Erythroblast (primary cell): ENCODE results near the gene MED15.
"Not testable (repeated sequence)": the region's sequence is repeated elsewhere in the genome, so short reads cannot be mapped to it uniquely, and the experiment has no call there.

ENCODE experiments used
- GATA1 ChIP-seq: IDR thresholded peaks from 2 replicates; pipeline ENCODE4 v1.6.1; 2011; ENCODE audit warnings: low read depth, mild to moderate bottlenecking, control low read depth, low read length, moderate library complexity
- POLR2A ChIP-seq: IDR thresholded peaks from 2 replicates; pipeline ENCODE4 v1.6.1; 2011; ENCODE audit warnings: mild to moderate bottlenecking, low read length

- not testable (repeated sequence) for TF ChIP-seq POLR2A, GATA1
Observed at GRCh38 chr22:20504293-20504922, 3.0 kb upstream of the MED15 start.
